Measurements from ENCODE around the gene PXDC1.

Gene PXDC1

GRCh38 chr6:3712827-3713665 is 38.5 kb downstream of the PXDC1 start:
- TF ChIP-seq FOXP2 (optimal IDR thresholded peaks at IDR 0.05; ENCODE audit: borderline replicate concordance, extremely low read depth, extremely low read length, insufficient read depth) = no peak
- no peak for TF ChIP-seq REST (IDR thresholded peaks at IDR 0.05; ENCODE audit: insufficient read depth in 1 of 2, low read depth in 2 of 2, low read length in 2 of 2)
- TF ChIP-seq POLR2AphosphoS5 (IDR thresholded peaks at IDR 0.05; ENCODE audit: low read depth, low read length) = no peak
- no peak for TF ChIP-seq SIN3A (IDR thresholded peaks at IDR 0.05; ENCODE audit: borderline replicate concordance, insufficient read depth, low read length)
- no peak for TF ChIP-seq TAF1 (IDR thresholded peaks at IDR 0.05; ENCODE audit: borderline replicate concordance, insufficient read depth, low read length)

- TF ChIP-seq POLR2AphosphoS5 (IDR thresholded peaks at IDR 0.05; ENCODE audit: low read depth, low read length) (no peak), SIN3A (IDR thresholded peaks at IDR 0.05; ENCODE audit: borderline replicate concordance, insufficient read depth, low read length) (no peak), FOXP2 (optimal IDR thresholded peaks at IDR 0.05; ENCODE audit: borderline replicate concordance, extremely low read depth, extremely low read length, insufficient read depth) (no peak), REST (IDR thresholded peaks at IDR 0.05; ENCODE audit: insufficient read depth in 1 of 2, low read depth in 2 of 2, low read length in 2 of 2) (no peak), TAF1 (IDR thresholded peaks at IDR 0.05; ENCODE audit: borderline replicate concordance, insufficient read depth, low read length) (no peak)
Measured at GRCh38 chr6:3711776-3712175, 39.7 kb downstream of the PXDC1 start.

- no peak for TF ChIP-seq REST (IDR thresholded peaks at IDR 0.05; ENCODE audit: insufficient read depth in 1 of 2, low read depth in 2 of 2, low read length in 2 of 2)
- TF ChIP-seq SIN3A (IDR thresholded peaks at IDR 0.05; ENCODE audit: borderline replicate concordance, insufficient read depth, low read length) = no peak
- TF ChIP-seq TAF1 (IDR thresholded peaks at IDR 0.05; ENCODE audit: borderline replicate concordance, insufficient read depth, low read length) = no peak
- TF ChIP-seq FOXP2 (optimal IDR thresholded peaks at IDR 0.05; ENCODE audit: borderline replicate concordance, extremely low read depth, extremely low read length, insufficient read depth) = no peak
- no peak for TF ChIP-seq POLR2AphosphoS5 (IDR thresholded peaks at IDR 0.05; ENCODE audit: low read depth, low read length)
Measured at GRCh38 chr6:3710403-3710802, 41.1 kb downstream of the PXDC1 start.

GRCh38 chr6:3708540-3708939 is 43.0 kb downstream of the PXDC1 start:
- TF ChIP-seq SIN3A (IDR thresholded peaks at IDR 0.05; ENCODE audit: borderline replicate concordance, insufficient read depth, low read length) (no peak), TAF1 (IDR thresholded peaks at IDR 0.05; ENCODE audit: borderline replicate concordance, insufficient read depth, low read length) (no peak), FOXP2 (optimal IDR thresholded peaks at IDR 0.05; ENCODE audit: borderline replicate concordance, extremely low read depth, extremely low read length, insufficient read depth) (no peak)

GRCh38 chr6:3707751-3708412 is 43.6 kb downstream of the PXDC1 start:
- TF ChIP-seq POLR2AphosphoS5 (IDR thresholded peaks at IDR 0.05; ENCODE audit: low read depth, low read length) = no peak
- TF ChIP-seq TAF1 (IDR thresholded peaks at IDR 0.05; ENCODE audit: borderline replicate concordance, insufficient read depth, low read length) = no peak
- no peak for TF ChIP-seq SIN3A (IDR thresholded peaks at IDR 0.05; ENCODE audit: borderline replicate concordance, insufficient read depth, low read length)
- TF ChIP-seq REST (IDR thresholded peaks at IDR 0.05; ENCODE audit: insufficient read depth in 1 of 2, low read depth in 2 of 2, low read length in 2 of 2) = no peak
- TF ChIP-seq FOXP2 (optimal IDR thresholded peaks at IDR 0.05; ENCODE audit: borderline replicate concordance, extremely low read depth, extremely low read length, insufficient read depth) = no peak

Measured in PFSK-1 (cell line).